HK-2 (cell line): Measurements from ENCODE around the gene TDRD10.
"Not testable (repeated sequence)": the region's sequence is repeated elsewhere in the genome, so short reads cannot be mapped to it uniquely, and the experiment has no call there.

ENCODE experiments used
- DNase-seq: peaks from one replicate; pipeline ENCODE4 v3.0.0-alpha.2; 2018; ENCODE audit not compliant: unreplicated experiment

TDRD10 gene

GRCh38 chr1:154514066-154514553 is 12.1 kb downstream of the TDRD10 start:
- no peak for DNase-seq

- no peak for DNase-seq
Measured at GRCh38 chr1:154517661-154518060, 15.6 kb downstream of the TDRD10 start.

GRCh38 chr1:154519591-154519991 is 17.6 kb downstream of the TDRD10 start:
- no peak for DNase-seq

- no peak for DNase-seq
Measured at GRCh38 chr1:154520333-154520732, 18.3 kb downstream of the TDRD10 start.

- no peak for DNase-seq
Measured at GRCh38 chr1:154521695-154522094, 19.7 kb downstream of the TDRD10 start.

GRCh38 chr1:154524881-154525280 is 22.9 kb downstream of the TDRD10 start:
- DNase-seq: no peak

- DNase-seq: no peak
Measured at GRCh38 chr1:154527192-154527591, 25.2 kb downstream of the TDRD10 start.

GRCh38 chr1:154529308-154529707 is 27.3 kb downstream of the TDRD10 start:
- DNase-seq: no peak

GRCh38 chr1:154531950-154532349 is 29.9 kb downstream of the TDRD10 start:
- DNase-seq: not testable (repeated sequence)

GRCh38 chr1:154533952-154534844 is 32.2 kb downstream of the TDRD10 start:
- no peak for DNase-seq

GRCh38 chr1:154536570-154536969 is 34.6 kb downstream of the TDRD10 start:
- DNase-seq: no peak

- no peak for DNase-seq
Measured at GRCh38 chr1:154539486-154540483, 37.8 kb downstream of the TDRD10 start.

GRCh38 chr1:154541231-154541630 is 39.2 kb downstream of the TDRD10 start:
- DNase-seq: no peak

GRCh38 chr1:154546264-154547063 is 44.4 kb downstream of the TDRD10 start:
- DNase-seq: peak; percentile 69

- no peak for DNase-seq
Measured at GRCh38 chr1:154547105-154547732, 45.2 kb downstream of the TDRD10 start.

GRCh38 chr1:154548028-154548427 is 46.0 kb downstream of the TDRD10 start:
- no peak for DNase-seq

- no peak for DNase-seq
Measured at GRCh38 chr1:154549202-154549770, 47.3 kb downstream of the TDRD10 start.

- DNase-seq: no peak
Measured at GRCh38 chr1:154550070-154550469, 48.1 kb downstream of the TDRD10 start.

- DNase-seq: no peak
Measured at GRCh38 chr1:154550657-154551056, 48.6 kb downstream of the TDRD10 start.

- DNase-seq: no peak
Measured at GRCh38 chr1:154551474-154551873, 49.5 kb downstream of the TDRD10 start.

- no peak for DNase-seq
Measured at GRCh38 chr1:154552036-154552435, 50.0 kb downstream of the TDRD10 start.
